H9 (cell line): ENCODE measurements around the gene KDF1. TPM values are rescaled to one million over a fixed set of nuclear protein-coding genes. Genes with fewer than 3 reads are reported as not detected.

Experiments
- DNase-seq: peaks from one replicate; pipeline ENCODE4 v3.0.0-alpha.2; 2017
- H2AFZ ChIP-seq: one replicate; pipeline ENCODE4 v1.6.1; 2013; ENCODE audit warnings: mild to moderate bottlenecking, low read length, control low read depth, moderate library complexity
- H2AK5ac ChIP-seq: 2 replicates; pipeline ENCODE4 v1.6.1; 2013; ENCODE audit warnings: low read length, control low read depth, mixed read lengths; ENCODE audit not compliant: insufficient read length
- H2BK120ac ChIP-seq: one replicate; pipeline ENCODE4 v1.6.1; 2013; ENCODE audit warnings: low read depth, mild to moderate bottlenecking, low read length, control low read depth, inconsistent platforms; ENCODE audit not compliant: poor library complexity, severe bottlenecking
- H2BK12ac ChIP-seq: 2 replicates; pipeline ENCODE4 v1.6.1; 2013; ENCODE audit warnings: low read length, control low read depth, mixed read lengths, low read depth; ENCODE audit not compliant: insufficient read length
- H2BK15ac ChIP-seq: 2 replicates; pipeline ENCODE4 v1.6.1; 2013; ENCODE audit warnings: low read depth, low read length, control low read depth
- H2BK20ac ChIP-seq: one replicate; pipeline ENCODE4 v1.6.1; 2013; ENCODE audit warnings: low read depth, mild to moderate bottlenecking, low read length, control low read depth, inconsistent platforms; ENCODE audit not compliant: poor library complexity, severe bottlenecking
- H2BK5ac ChIP-seq: 2 replicates; pipeline ENCODE4 v1.6.1; 2013; ENCODE audit warnings: low read length, control low read depth, mixed read lengths; ENCODE audit not compliant: insufficient read length
- H3K14ac ChIP-seq: 2 replicates; pipeline ENCODE4 v1.6.1; 2013; ENCODE audit warnings: low read length, control low read depth; ENCODE audit not compliant: insufficient read depth
- H3K18ac ChIP-seq: 2 replicates; pipeline ENCODE4 v1.6.1; 2013; ENCODE audit warnings: low read depth, mild to moderate bottlenecking, mixed read lengths, low read length, control low read depth; ENCODE audit not compliant: insufficient read length
- H3K23ac ChIP-seq: 2 replicates; pipeline ENCODE4 v1.6.1; 2013; ENCODE audit warnings: low read length, control low read depth, mixed read lengths, low read depth; ENCODE audit not compliant: insufficient read length
- H3K23me2 ChIP-seq: 2 replicates; pipeline ENCODE4 v1.6.1; 2013; ENCODE audit warnings: low read depth, mild to moderate bottlenecking, mixed read lengths, low read length, control low read depth; ENCODE audit not compliant: insufficient read length, poor library complexity, severe bottlenecking
- H3K27ac ChIP-seq: 2 replicates; pipeline ENCODE4 v1.5.1; 2013; ENCODE audit warnings: low read length, control low read depth, mixed read lengths, low read depth; ENCODE audit not compliant: insufficient read length
- H3K27me3 ChIP-seq: 2 replicates; pipeline ENCODE4 v1.6.1; 2013; ENCODE audit warnings: low read length, control low read depth, inconsistent platforms; ENCODE audit not compliant: insufficient read depth
- H3K4ac ChIP-seq: 2 replicates; pipeline ENCODE4 v1.6.1; 2013; ENCODE audit warnings: low read depth, mild to moderate bottlenecking, control low read depth, inconsistent platforms, low read length, moderate library complexity
- H3K4me1 ChIP-seq: 2 replicates; pipeline ENCODE4 v1.6.1; 2013; ENCODE audit warnings: low read length, control low read depth, inconsistent platforms; ENCODE audit not compliant: insufficient read depth
- H3K4me2 ChIP-seq: 2 replicates; pipeline ENCODE4 v1.6.1; 2013; ENCODE audit warnings: low read length, control low read depth, mixed read lengths; ENCODE audit not compliant: insufficient read length, insufficient read depth
- H3K56ac ChIP-seq: 2 replicates; pipeline ENCODE4 v1.6.1; 2013; ENCODE audit warnings: low read depth, mild to moderate bottlenecking, mixed read lengths, low read length, control low read depth; ENCODE audit not compliant: insufficient read length
- H3K79me1 ChIP-seq: 2 replicates; pipeline ENCODE4 v1.6.1; 2013; ENCODE audit warnings: low read depth, mild to moderate bottlenecking, moderate library complexity, low read length, control low read depth, inconsistent platforms; ENCODE audit not compliant: insufficient read depth, poor library complexity, severe bottlenecking
- H3K79me2 ChIP-seq: 2 replicates; pipeline ENCODE4 v1.6.1; 2013; ENCODE audit warnings: low read length, control low read depth, inconsistent platforms; ENCODE audit not compliant: insufficient read depth
- H3K9ac ChIP-seq: 2 replicates; pipeline ENCODE4 v1.6.1; 2013; ENCODE audit warnings: low read length, control low read depth, mixed read lengths; ENCODE audit not compliant: insufficient read length; ENCODE audit errors: extremely low read depth
- H3K9me3 ChIP-seq: one replicate; pipeline ENCODE4 v1.6.1; 2013; ENCODE audit warnings: low read depth, low read length, inconsistent platforms; ENCODE audit not compliant: control insufficient read depth
- H3T11ph ChIP-seq: one replicate; pipeline ENCODE4 v1.6.1; 2013; ENCODE audit warnings: mild to moderate bottlenecking, low read length, control low read depth, inconsistent platforms
- H4K20me1 ChIP-seq: one replicate; pipeline ENCODE4 v1.6.1; 2013; ENCODE audit not compliant: control insufficient read depth, insufficient read length, insufficient read depth
- H4K5ac ChIP-seq: 2 replicates; pipeline ENCODE4 v1.6.1; 2013; ENCODE audit warnings: low read depth, mild to moderate bottlenecking, mixed read lengths, low read length, control low read depth; ENCODE audit not compliant: insufficient read length
- H4K8ac ChIP-seq: replicated peaks from 2 replicates; pipeline ENCODE4 v1.6.1; 2013; ENCODE audit warnings: low read length, control low read depth, mixed read lengths, low read depth; ENCODE audit not compliant: insufficient read length
- H4K91ac ChIP-seq: 2 replicates; pipeline ENCODE4 v1.6.1; 2013; ENCODE audit warnings: low read depth, mild to moderate bottlenecking, moderate library complexity, mixed read lengths, low read length, control low read depth; ENCODE audit not compliant: insufficient read length
- H3K27ac Mint-ChIP-seq, 3 experiments: 2 replicates in 2 of 3; 3 replicates in 1 of 3; pipeline ENCODE4 v1.8.0; 2020 to 2021; ENCODE audit warnings: mixed read lengths in 3 of 3, mild to moderate bottlenecking in 1 of 3, moderate library complexity in 1 of 3
- H3K27me3 Mint-ChIP-seq: 2 replicates; pipeline ENCODE4 v1.8.0; 2021; ENCODE audit warnings: low read depth, mild to moderate bottlenecking, moderate library complexity, mixed read lengths
- H3K36me3 Mint-ChIP-seq, 3 experiments: 2 replicates in 2 of 3; 3 replicates in 1 of 3; pipeline ENCODE4 v1.8.0; 2020 to 2021; ENCODE audit warnings: low read depth in 3 of 3, mixed read lengths in 3 of 3; ENCODE audit not compliant: insufficient read depth in 1 of 3
- H3K4me1 Mint-ChIP-seq, 2 experiments: 2 replicates each; pipeline ENCODE4 v1.8.0; 2020; ENCODE audit warnings: mixed read lengths in 2 of 2
- H3K4me3 Mint-ChIP-seq, 2 experiments: 2 replicates in 1 of 2; 3 replicates in 1 of 2; pipeline ENCODE4 v1.8.0; 2020 to 2021; ENCODE audit warnings: mild to moderate bottlenecking in 2 of 2, mixed read lengths in 2 of 2, moderate library complexity in 1 of 2
- H3K9me3 Mint-ChIP-seq, 2 experiments: 2 replicates in 1 of 2; 3 replicates in 1 of 2; pipeline ENCODE4 v1.8.0; 2020; ENCODE audit warnings: mild to moderate bottlenecking in 2 of 2, mixed read lengths in 2 of 2, moderate library complexity in 1 of 2
- CTCF ChIP-seq: fragments of 200-600 bp; sonication (generic); conservative IDR thresholded peaks from 3 replicates; pipeline ENCODE4 v1.8.0; 2021; ENCODE audit warnings: antibody characterized with exemption, mild to moderate bottlenecking
- WGBS: extraction: QIAGEN DNeasy Blood & Tissue Kit; methylation state at CpG from one replicate; pipeline ENCODE4 v1.1.7; 2013; ENCODE audit warnings: missing lambda C conversion rate, low lambda C conversion rate, mixed read lengths; ENCODE audit not compliant: insufficient read length; ENCODE audit errors: extremely low coverage; 5-methylcytosine and 5-hydroxymethylcytosine counted together
- total RNA-seq: library from RNA; stranded (reverse); gene quantifications from 2 replicates; pipeline ENCODE4 v1.2.1, GENCODE V29; 2021

The KDF1 gene
- total RNA-seq, 1 experiment from 2014 or later = 17.6 TPM

GRCh38 chr1:26960625-26960966 lies 328 bp upstream of the KDF1 start:
- Histone ChIP-seq H2BK120ac (no peak overlapping the region), H3K4me1 (peaks cover 5% of the 10 kb centered on the region; the same call in 1 of the 2 replicates), H3K56ac (no peak overlapping the region), H2BK5ac (no peak overlapping the region), H3K27ac (peak overlapping the region; percentile 18), H4K20me1 (no peaks in the 10 kb centered on the region), H3K23ac (no peak overlapping the region), H4K5ac (no peak overlapping the region), H2AK5ac (no peak overlapping the region), H3K9me3 (no peaks in the 10 kb centered on the region), H2BK20ac (no peak overlapping the region), H3K14ac (peak overlapping the region; percentile 49), H4K91ac (no peak overlapping the region), H3K79me1 (peaks cover 6% of the 10 kb centered on the region), H3K9ac (peak overlapping the region; percentile 76), H2AFZ (peak overlapping the region; percentile 66), H3K4me2 (peak overlapping the region; percentile 99), H3K27me3 (no peaks in the 10 kb centered on the region), H3K23me2 (peaks cover 12% of the 10 kb centered on the region), H3K18ac (peak overlapping the region; percentile 61), H2BK15ac (no peak overlapping the region), H3T11ph (no peak overlapping the region), H2BK12ac (no peak overlapping the region), H3K4ac (no peak overlapping the region), H4K8ac (no peak overlapping the region), H3K79me2 (peaks cover 2% of the 10 kb centered on the region; the same call in 1 of the 2 replicates)
- DNase-seq = no peak
- Mint-ChIP-seq H3K36me3 (peaks cover 0 to 11% (median 9%) of the 10 kb centered on the region in 3 experiments; a peak in 2 of 7 replicates), H3K9me3 (peaks cover 4 to 5% of the 10 kb centered on the region in 2 experiments; a peak in 3 of 5 replicates), H3K27me3 (no peaks in the 10 kb centered on the region; the same call in none of the 2 replicates), H3K4me3 (peak overlapping the region; percentile 80 to 81), H3K27ac (peak overlapping the region; percentile 3 to 93 (median 85)), H3K4me1 (peaks cover 11 to 16% of the 10 kb centered on the region in 2 experiments)
- no CpG with 5 or more reads among the region's 3 CpGs for whole genome bisulfite sequencing
- no peak for TF ChIP-seq CTCF
